SK-N-DZ (cell line): ENCODE data around the gene SORCS1.
"Not testable (repeated sequence)": the region's sequence is repeated elsewhere in the genome, so short reads cannot be mapped to it uniquely, and the experiment has no call there.

Experiments
- DNase-seq: peaks from one replicate; pipeline ENCODE4 v3.0.0-alpha.2; 2015; ENCODE audit warnings: low spot score

The SORCS1 gene

DNA sequence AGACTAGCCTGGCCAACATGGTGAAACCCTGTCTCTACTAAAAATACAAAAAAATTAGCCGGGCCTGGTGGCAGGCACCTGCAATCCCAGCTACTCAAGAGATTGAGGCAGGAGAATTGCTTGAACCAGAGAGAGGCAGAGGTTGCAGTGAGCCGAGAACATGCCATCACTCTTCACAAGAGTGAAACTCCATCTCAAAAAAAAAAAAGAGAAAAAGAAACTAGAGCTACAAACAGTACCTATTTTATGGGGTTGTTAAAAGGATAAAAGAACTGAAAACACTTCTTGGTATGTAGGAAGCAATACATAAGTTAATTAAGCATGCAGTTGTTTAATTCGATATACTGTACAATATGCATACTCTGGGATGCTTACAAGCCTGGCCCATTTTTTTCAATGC, 216.9 kb downstream of the SORCS1 start:
- DNase-seq: no peak

DNA sequence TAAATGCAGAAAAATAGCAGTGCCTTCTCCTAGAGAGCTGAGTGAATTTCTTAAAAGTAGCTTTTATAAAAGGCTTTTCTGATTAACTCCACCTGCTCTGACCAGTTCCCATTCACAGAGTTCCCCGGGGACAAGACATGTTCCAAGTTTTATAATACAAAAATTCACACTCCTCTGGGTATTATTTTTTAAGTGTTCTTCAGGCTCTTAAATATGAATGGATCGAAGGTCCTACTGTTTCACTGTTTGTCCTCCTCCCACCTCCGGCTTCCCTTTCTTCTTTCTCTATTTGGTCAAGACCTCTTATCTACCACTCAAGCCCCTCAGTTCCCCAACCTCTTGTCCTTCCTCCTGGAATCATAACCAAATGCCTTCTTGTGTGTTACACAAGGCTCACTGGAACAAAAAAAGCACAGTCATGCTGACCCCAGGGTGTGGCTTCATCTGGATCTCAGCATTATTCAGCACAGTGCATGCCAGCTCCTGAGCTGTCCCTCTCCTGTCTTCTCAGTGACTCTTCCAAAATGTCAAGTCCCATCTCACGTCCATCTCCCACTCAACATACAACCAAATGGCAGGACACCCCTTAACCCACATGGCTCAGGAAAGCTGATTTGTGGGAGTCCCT, 222.4 kb downstream of the SORCS1 start:
- no peak for DNase-seq

DNA sequence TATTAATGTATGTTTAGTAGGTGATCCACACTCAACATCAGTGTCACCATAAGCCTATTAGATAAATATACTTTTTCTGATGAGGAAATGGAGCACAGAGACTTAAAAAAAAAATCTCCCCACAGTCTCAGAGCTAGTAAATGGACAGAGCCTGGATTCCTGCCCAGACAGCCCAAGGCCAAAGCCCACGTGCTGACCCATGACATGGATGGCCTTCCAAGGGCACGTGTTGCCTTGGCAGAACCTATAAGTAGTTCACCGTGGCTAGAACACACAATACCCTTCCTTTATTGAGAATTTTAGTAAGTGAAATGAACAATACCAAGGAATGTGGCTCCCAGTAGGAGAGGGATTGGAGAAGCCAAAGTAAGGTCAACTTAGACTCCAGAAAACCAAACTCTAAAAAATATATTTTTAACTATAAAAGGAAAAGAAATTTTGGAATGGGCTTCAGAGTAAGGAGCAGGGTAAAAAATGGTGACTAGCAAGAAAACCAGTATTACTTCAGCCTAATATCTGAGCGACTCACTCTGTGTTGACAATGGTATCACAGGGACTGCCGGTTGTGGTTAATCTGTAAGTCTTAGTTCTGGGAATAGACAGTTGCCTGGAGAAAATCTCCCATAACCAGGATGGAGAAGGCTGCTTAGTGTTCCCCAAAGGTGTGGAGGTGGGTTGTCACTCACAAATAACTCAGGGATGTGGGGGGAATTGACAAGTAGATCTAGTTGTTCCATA, 223.0 kb downstream of the SORCS1 start:
- DNase-seq: no peak

DNA sequence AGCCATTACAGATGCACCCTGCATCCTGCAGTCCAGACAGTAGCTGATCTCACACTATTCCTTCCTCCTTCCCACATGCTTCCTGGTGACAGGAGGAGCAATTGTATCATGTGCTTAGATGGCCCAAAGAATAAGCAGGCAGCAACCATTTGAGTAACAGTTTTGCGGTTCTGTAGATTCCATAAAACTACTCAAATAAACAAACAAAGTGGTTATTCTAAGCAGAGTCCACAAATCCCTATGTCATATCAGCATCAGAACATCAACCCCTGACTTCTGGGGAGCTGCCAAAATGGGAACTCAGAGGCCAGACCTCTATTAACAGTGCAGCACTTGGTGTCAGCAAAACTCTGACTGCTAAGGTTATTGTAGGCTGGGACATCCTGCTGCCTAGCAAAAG, 226.0 kb downstream of the SORCS1 start:
- DNase-seq: no peak

DNA sequence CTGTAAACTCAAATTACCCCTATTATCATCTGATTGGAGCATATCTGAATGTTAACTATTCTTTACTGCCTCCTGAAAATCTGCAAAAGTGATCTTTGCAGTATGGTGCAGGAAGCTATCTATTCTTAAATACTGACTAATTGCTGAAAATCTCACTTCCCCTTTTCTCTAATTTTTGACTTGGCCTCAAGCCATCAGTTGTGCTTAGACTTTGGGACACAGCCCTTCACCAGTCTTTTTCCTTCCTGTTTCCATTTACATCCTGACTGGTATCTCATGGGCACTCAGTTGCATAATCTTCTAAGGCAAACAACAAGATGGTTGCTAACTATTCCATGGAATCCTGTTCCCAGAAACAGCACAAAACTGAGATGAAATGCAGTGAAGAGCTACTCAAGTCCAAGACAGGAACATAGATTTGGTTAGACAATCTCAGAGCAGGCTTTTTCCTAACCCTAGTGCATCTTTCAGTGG, 228.5 kb downstream of the SORCS1 start:
- no peak for DNase-seq

DNA sequence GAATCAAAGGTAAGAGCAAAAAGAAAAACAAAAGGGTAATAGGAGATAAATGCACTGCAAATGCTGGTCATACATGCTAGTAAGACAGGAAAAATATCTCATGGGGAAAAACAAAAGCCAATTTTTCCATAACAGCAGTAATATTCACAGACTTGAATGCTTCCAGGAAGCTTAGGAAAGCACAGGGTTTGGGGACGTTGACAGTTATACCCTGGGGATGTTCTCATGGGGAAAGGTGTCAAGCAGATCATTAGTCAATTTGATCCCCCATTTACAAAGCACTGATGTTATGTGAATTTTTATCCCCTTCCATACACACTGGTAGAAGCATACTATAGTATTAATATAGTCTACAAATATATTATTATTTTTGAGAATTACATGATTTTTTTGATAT, 232.7 kb downstream of the SORCS1 start:
- no peak for DNase-seq

DNA sequence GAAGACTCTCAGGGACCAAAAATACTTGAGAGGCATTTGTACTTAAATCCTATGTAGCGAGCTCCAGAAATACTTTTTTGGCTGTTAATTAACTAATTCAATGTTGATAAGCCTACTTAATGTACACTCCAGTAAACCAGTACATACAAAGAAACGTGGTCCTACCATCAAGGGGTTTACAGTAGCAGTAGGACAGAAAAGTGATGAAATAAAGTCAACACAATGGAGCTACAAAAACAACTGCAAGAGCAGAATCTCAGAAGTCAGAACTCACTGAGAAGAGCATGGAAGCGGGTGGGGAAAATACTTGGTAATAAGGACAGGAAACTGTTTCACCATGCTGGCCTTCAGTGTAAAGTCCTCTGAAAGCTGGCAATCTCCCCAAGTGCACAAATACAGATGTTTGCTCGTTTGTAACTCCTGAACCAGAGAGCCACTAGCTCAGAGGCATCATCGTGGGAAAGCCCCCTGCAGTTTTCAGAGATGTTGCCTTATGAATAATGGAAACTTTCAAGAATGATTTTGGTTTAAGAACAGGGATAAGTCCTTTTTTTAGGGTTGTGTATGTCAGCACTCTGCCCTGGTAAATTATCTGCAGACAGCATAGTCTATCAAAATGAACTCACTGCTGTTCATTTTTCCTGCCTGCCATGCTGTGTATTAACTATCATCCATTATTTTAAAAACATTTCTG, 233.2 kb downstream of the SORCS1 start:
- DNase-seq: no peak

DNA sequence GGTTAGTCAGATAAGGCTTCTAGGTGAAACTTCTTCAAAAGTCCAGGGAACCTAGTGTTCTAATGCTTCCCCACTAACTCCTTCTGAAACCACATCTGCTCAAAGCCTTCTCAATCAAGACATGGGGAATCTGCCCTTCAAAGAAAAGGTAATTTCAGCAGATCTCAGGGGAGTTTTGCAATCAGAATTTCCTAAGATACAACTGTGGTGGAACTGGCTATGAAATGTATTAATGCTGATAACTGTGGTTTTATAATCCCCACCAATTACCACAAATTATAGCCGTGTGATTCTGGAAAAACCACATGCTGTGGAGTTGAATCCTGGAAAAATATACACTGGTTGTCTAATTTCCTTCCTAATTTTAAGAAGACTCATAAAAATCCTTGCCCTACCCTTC, 233.8 kb downstream of the SORCS1 start:
- no peak for DNase-seq

DNA sequence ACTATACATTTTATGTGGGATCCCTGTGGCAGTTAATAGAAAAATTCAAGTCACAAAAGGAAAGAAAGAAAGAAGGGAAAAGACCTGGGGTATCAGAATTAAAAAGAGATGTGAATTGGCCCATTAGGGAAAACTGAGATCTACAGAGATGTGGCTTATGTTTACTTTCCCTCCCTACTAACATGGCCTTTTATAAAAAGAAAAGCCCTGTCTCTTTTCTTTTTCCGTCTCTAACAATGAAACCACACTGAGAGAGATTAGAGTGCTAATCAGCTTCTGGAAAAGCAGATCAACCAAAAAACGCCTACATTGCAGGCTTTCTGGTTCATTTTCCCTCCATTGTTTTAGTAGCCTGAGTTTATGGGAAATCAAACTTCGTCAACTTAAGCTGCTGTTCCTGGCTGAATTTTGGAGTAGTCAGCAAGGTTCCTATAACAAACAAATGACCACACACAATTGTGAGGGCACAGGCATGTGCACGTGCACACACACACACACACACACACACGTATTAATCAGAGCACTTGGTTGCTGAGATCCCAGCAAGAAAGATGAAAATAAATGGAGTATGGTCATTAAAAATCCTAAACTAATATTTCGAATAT, 235.1 kb downstream of the SORCS1 start:
- DNase-seq: no peak

DNA sequence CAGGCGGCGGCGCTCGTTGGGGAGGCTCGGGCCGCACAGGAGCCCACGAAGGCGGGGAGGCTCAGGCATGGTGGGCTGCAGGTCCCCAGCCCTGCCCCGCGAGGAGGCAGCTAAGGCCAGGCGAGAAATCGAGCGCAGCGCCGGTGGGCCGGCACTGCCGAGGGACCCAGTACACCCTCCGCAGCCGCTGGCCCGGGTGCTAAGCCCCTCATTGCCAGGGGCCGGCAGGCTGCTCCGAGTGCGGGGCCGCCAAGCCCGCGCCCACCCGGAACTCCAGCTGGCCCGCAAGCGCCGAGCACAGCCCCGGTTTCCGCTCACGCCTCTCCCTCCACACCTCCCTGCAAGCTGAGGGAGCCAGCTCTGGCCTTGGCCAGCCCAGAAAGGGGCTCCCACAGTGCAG, 236.4 kb downstream of the SORCS1 start:
- DNase-seq: not testable (repeated sequence)

DNA sequence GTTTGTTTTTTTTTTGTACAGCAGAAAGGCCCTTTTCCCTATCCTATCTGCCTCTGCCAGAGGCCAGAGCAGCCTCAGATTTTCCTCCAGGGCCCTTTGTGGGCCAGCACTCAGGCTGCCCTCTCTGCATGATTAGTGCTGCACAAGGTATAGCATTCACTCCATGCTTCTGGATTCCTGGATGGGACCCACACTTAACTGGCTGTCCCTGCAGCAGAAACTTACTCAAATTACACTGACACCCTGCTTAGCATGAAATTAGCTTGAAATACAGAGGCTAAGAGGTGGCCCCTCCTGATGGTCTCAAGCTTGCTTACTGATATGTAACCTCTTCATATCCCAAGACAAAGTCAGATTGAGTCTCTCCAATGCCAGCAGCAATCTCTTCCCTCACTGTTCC, 239.3 kb downstream of the SORCS1 start:
- no peak for DNase-seq

DNA sequence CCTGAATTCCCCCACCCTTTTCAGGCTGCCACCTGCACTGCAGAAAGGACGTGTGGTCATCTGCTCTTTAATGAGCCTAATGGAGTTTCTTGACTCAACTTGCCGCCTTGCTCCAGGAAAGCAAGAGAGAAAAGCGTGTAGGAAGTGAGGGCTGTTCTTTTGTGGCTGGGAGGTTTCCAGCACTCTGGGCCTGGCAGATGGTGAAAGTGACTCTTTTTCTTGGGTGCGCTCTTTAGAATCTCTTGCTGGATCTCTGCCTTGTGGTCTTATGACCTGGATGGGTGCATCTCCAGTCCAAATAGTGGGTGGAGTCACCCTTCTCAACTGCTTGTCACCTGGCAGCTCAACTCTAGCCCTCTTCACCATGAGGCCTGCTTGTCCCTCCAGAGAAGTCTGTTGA, 244.0 kb downstream of the SORCS1 start:
- no peak for DNase-seq

DNA sequence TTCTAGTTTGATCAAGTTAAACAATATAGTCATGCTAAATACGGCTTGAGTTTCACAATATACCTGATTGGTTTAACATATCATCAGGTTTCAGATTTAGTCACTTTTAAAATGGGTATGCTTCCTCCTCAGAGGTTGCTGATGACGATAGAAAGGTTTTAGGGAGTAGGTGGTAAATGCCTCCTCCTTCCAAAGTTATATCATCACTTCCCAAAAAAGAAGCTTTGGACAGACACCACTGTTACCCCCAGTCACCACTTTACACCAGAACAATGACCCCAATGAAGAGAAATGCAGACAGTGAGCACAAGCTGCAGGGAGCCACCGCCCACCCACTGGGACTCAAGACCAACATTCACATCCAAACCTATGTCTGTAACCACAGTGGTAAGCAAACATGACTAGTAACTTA, 244.6 kb downstream of the SORCS1 start:
- DNase-seq: no peak

DNA sequence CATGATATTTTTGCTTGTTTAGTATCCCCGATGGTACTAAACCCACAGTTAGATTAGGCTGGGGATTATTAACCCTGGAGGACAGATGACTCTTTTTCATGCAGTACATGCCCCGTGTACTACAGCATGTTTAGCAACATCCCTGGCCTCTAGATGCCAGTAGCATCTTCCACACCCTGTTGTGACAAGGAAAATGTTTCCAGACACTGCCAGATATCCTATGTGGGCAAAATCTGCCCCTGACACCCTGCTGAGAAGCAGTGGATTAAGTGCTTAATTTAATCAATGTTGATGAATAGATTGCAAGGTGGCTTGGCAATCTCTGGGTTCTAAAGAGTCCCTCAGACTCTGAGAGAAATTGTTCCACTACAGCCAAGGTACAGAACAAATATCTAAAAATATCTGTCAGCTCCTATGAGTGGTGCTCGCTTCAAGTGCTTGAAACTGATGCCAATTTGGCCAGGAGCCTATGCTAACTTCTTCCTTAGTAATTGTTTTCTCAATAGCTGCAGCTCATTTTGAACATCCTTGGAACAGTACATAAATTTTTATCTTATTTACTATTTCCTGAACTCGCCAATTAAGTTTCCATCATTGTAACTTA, 247.0 kb downstream of the SORCS1 start:
- peak; percentile 30 for DNase-seq

DNA sequence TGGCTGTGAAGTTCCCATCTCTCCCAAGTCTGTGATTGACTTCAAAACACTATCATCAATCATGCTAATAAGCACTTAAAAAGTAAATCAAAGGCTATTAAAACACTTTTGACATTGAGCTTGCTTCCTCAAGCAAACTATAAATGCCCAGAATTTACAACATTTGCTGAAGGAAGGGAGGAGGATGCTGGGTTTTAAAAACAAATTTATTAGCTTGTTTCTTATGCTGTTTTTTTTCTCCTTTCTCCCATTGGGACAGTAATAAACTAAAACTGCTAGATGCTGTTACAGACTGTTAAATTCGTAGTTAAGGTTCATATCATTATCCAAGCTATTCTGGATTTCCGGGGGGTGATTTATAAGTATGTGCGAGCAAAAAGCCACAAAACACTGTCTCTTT, 250.5 kb downstream of the SORCS1 start:
- no peak for DNase-seq

DNA sequence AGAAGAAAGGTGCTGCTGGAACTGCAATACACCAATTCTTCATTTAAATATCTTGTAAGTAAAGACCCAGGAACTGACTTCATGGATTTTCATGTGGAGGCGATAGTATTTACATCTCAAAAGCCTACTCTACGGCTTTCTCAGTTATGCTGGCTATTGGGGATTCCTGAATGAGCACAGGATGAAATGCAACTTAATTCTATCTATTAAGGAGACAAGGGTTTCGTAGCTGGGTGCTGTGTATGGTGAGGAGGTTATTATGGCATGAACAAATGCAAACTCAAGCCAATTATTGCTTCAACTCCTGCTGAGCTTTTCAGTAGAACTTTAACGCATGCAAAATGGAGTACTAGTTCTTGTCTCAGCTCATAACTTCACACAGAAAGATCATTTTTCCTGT, 251.2 kb downstream of the SORCS1 start:
- no peak for DNase-seq

DNA sequence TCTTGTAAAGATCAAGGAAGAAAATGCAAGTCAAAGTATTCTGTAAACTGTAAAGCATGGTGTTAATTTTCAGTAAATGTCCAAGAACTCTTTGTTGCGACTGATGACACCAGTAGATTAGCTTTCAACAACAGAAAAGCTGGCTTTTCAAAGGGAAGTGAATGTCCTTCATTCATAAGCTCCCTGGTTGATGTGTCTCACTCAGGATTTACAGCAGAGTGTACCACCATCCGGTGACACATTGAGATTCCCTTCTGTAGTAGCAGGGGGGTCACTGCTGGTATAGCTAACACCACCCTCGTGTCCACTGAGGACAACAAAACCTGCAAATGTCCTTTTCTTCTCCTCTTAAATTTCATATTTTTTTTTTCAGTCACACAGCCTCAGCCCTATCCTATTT, 253.4 kb downstream of the SORCS1 start:
- DNase-seq: no peak

DNA sequence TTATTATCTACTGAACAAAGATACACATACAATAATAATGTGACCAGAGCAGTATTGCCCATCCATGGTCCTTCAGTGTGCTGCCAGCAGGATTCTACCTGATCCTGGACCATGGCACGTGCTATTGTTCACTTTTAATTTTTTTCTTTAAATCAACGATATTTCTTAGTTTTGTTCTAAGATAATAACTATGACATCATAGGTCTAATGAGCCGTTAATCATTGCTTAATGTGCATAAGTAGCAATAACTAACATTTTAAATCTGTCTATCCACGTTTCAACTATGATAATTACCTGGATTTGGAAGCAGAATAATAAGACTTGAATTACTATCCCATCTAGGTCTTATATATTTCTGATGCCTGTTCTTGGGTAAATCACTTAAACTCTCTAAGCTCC, 253.8 kb downstream of the SORCS1 start:
- DNase-seq: no peak

DNA sequence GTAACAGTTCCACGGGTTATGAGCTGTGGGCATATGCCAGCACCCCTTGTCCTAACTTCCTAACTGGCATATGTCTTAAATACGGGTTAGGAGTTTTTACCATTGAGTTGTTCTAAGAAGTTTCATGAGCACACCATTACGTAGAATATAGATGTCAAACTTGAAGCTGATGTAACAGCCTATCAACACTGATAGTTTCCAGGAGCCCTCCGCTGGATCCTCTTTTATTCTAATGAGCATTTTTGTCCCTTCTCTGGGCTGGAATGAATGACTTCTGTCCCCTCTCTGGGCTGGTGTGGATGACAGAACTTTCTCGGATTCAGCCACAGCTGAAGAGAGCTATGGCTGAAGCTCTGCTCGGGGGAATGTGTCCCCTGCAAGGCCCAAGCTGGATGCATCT, 256.3 kb downstream of the SORCS1 start:
- DNase-seq: no peak

DNA sequence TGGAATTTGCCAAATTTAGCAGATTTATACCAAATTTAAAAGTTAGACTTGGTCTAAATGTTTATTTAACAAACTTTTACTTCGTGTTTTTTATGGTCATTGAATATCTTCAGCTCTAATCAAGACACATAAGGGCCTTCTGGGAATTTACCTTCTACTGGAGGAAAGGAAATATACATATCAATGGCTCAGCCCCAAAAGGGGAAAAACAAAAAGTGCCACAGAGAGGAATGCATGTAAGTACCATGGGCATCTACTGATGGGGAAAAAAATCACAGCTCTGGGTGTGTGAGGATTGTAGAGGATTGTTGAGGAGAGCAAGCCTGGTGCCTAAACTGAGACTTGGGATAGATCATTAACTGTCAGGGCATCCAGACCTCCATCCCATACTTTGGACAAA, 260.3 kb downstream of the SORCS1 start:
- DNase-seq: no peak

DNA sequence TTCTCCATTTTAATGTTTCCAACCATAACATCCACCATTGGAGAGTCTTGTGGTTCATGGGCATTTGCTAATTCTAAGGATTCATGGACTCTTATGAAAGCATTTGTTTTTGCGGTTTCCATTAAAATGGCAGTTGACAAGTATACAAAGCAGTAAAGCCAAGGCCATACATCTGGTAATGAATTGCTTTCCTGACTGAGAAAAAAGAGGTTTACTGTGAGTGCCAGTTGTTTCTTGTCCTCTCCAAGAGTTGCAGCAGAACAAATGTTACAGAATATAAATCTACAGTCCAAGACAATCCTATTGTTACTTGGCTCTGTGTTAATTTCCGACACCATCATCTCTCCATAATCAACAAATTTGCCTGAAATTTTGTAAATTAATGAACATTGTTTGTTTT, 261.3 kb downstream of the SORCS1 start:
- DNase-seq: no peak

DNA sequence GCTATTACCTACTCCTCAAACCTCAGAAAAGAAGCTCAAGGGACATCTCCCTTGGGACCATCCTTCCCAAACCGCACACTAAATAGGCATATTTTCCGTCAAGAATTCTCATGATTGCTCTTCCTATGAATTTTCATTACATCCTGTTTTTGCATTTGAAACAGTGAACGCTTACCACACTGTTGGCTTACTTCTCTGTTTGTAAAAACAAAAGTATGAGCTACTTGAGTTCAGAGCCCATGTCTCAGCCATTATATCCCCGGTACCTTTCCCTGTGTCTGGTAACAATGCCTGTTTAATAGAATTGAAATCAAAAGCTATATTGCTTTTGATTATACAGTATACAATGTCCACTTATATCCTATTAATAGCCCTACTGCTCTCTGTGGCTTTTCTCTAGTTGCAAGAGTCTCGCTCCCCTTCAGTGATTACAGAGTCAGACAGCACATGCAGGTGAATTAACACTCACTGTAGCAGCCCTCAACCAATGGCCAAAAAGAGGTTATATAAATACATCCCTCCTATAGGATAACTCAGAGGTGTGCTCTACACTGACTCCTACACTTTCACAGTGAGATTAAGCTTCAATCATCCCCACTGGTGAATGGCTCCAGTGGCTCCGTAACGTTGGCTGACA, 264.4 kb downstream of the SORCS1 start:
- DNase-seq: no peak
